HCT116 (cell line): ENCODE measurements around the gene IL1RAP. TPM values are rescaled to one million over a fixed set of nuclear protein-coding genes. Genes with fewer than 3 reads are reported as not detected.

ENCODE experiments used
- ATAC-seq: fragments of 200-7000 bp; cut with Tn5 transposase; 2 replicates; pipeline ENCODE4 v1.9.1; 2020; ENCODE audit warnings: mild to moderate bottlenecking, moderate library complexity
- BruUV-seq: library from RNA; stranded (reverse); fragments of 400-500 nt; replicated peaks from 2 replicates; lab custom pipeline; 2021; lab: Mats Ljungman, UMichigan
- CTCF ChIA-PET: fragments of 300-600 bp; sonication (Branson Sonifier 250); formaldehyde crosslinking; loops from one replicate; lab custom pipeline; 2021; ENCODE audit warnings: antibody characterized with exemption; lab: Charles Lee
- POLR2A ChIA-PET: fragments of 300-600, 350-600 bp; sonication (Branson Sonifier 250); formaldehyde crosslinking; loops from one replicate; lab custom pipeline; 2021; ENCODE audit warnings: antibody characterized with exemption; lab: Charles Lee
- RAD21 ChIA-PET, 2 experiments: fragments of 300-600 bp; sonication (Branson Sonifier 250); formaldehyde crosslinking; loops; one replicate each; lab custom pipeline; 2023; ENCODE audit warnings: low total read pairs in 2 of 2; ENCODE audit not compliant: uncharacterized antibody in 2 of 2, unreplicated experiment in 2 of 2, low non-redundant PET in 1 of 2; lab: Charles Lee
- DNase-seq: peaks from one replicate; pipeline ENCODE4 v3.0.0-alpha.2; 2010; ENCODE audit warnings: low read depth, low spot score
- H2AFZ ChIP-seq: fragments of 200-600 bp; shearing (Covaris generic), sonication (generic); 2 replicates; pipeline ENCODE4 v1.6.1; 2017; ENCODE audit warnings: low read depth, mixed run types, mixed read lengths, antibody characterized with exemption, low read length; ENCODE audit not compliant: poor library complexity, severe bottlenecking
- H3K27ac ChIP-seq: 2 replicates; pipeline ENCODE4 v1.5.1; 2012; ENCODE audit warnings: low read depth, low read length
- H3K27me3 ChIP-seq: fragments of 200-600 bp; sonication (generic); 2 replicates; pipeline ENCODE4 v1.6.1; 2016; ENCODE audit warnings: mixed run types, low read length, mixed read lengths; ENCODE audit not compliant: insufficient read depth
- H3K36me3 ChIP-seq, 2 experiments: fragments of 200-500 bp in 1 of 2; fragments of 200-600 bp in 1 of 2; sonication (Bioruptor generic) in 1 of 2; sonication (generic) in 1 of 2; 2 replicates each; pipeline versions ENCODE4 v1.5.1 to v1.6.1; 2014 to 2016; ENCODE audit warnings: low read length in 2 of 2, inconsistent platforms in 1 of 2, mixed read lengths in 1 of 2, mixed run types in 1 of 2; ENCODE audit not compliant: insufficient read depth in 2 of 2, control insufficient read depth in 1 of 2
- H3K4me1 ChIP-seq, 2 experiments: fragments of 200-600 bp in 1 of 2; sonication (generic) in 1 of 2; 2 replicates each; pipeline versions ENCODE4 v1.5.1 to v1.6.1; 2012 to 2017; ENCODE audit warnings: low read length in 2 of 2, inconsistent platforms in 1 of 2, mild to moderate bottlenecking in 1 of 2, mixed read lengths in 1 of 2, mixed run types in 1 of 2, moderate library complexity in 1 of 2; ENCODE audit not compliant: insufficient read depth in 2 of 2, control insufficient read depth in 1 of 2
- H3K4me2 ChIP-seq: fragments of 200-600 bp; sonication (generic); 2 replicates; pipeline ENCODE4 v1.6.1; 2017; ENCODE audit warnings: mixed run types, low read length, mixed read lengths
- H3K4me3 ChIP-seq, 2 experiments: fragments of 200-600 bp in 1 of 2; sonication (generic) in 1 of 2; replicated peaks in 1 of 2; 2 replicates each; pipeline ENCODE4 v1.5.1; 2011 to 2016; ENCODE audit warnings: low read length in 2 of 2, control low read depth in 1 of 2, low read depth in 1 of 2, mild to moderate bottlenecking in 1 of 2, mixed read lengths in 1 of 2, mixed run types in 1 of 2
- H3K79me2 ChIP-seq: fragments of 200-600 bp; sonication (generic); 2 replicates; pipeline ENCODE4 v1.6.1; 2017; ENCODE audit warnings: mild to moderate bottlenecking, mixed run types, low read length, moderate library complexity, mixed read lengths; ENCODE audit not compliant: insufficient read depth
- H3K9ac ChIP-seq: fragments of 200-600 bp; sonication (generic); 2 replicates; pipeline ENCODE4 v1.6.1; 2016; ENCODE audit warnings: low read length, mixed read lengths
- H3K9me2 ChIP-seq: fragments of 200-600 bp; sonication (generic), shearing (Covaris generic); 2 replicates; pipeline ENCODE4 v1.6.1; 2017; ENCODE audit warnings: mixed run types, mild to moderate bottlenecking, moderate library complexity; ENCODE audit not compliant: insufficient read depth
- H3K9me3 ChIP-seq, 2 experiments: fragments of 200-500 bp in 1 of 2; fragments of 200-600 bp in 1 of 2; sonication (Bioruptor generic) in 1 of 2; sonication (generic) in 1 of 2; 2 replicates each; pipeline ENCODE4 v1.6.1; 2014 to 2017; ENCODE audit warnings: low read length in 2 of 2, mixed read lengths in 2 of 2, inconsistent platforms in 1 of 2, low read depth in 1 of 2, mild to moderate bottlenecking in 1 of 2, mixed run types in 1 of 2, moderate library complexity in 1 of 2; ENCODE audit not compliant: control insufficient read depth in 1 of 2, insufficient read depth in 1 of 2
- H4K20me1 ChIP-seq: fragments of 200-600 bp; sonication (generic), shearing (Covaris generic); 2 replicates; pipeline ENCODE4 v1.6.1; 2017; ENCODE audit warnings: mixed run types, mild to moderate bottlenecking, moderate library complexity; ENCODE audit not compliant: insufficient read depth
- ATF3 ChIP-seq: IDR thresholded peaks from 2 replicates; pipeline ENCODE4 v1.6.1; 2012
- CBX3 ChIP-seq: IDR thresholded peaks from 2 replicates; pipeline ENCODE4 v1.6.1; 2012; ENCODE audit warnings: low read depth
- CEBPB ChIP-seq: IDR thresholded peaks from 2 replicates; pipeline ENCODE4 v1.6.1; 2012; ENCODE audit warnings: low read depth
- EGR1 ChIP-seq: IDR thresholded peaks from 2 replicates; pipeline ENCODE4 v1.6.1; 2012; ENCODE audit warnings: low read depth
- ELF1 ChIP-seq: IDR thresholded peaks from 2 replicates; pipeline ENCODE4 v1.6.1; 2012; ENCODE audit warnings: low read depth, borderline replicate concordance
- FOSL1 ChIP-seq: IDR thresholded peaks from 2 replicates; pipeline ENCODE4 v1.6.1; 2012; ENCODE audit warnings: low read depth
- JUND ChIP-seq: IDR thresholded peaks from 2 replicates; pipeline ENCODE4 v1.6.1; 2012
- POLR2A ChIP-seq: IDR thresholded peaks from 2 replicates; pipeline ENCODE4 v1.7.0; 2011; ENCODE audit warnings: borderline replicate concordance; ENCODE audit not compliant: insufficient read depth, insufficient read length; ENCODE audit errors: extremely low read depth
- POLR2AphosphoS5 ChIP-seq: IDR thresholded peaks from 2 replicates; pipeline ENCODE4 v1.6.1; 2011; ENCODE audit warnings: mild to moderate bottlenecking, low read depth, low read length, moderate library complexity
- RAD21 ChIP-seq: IDR thresholded peaks from 2 replicates; pipeline ENCODE4 v1.6.1; 2012; ENCODE audit warnings: low read depth, mild to moderate bottlenecking
- REST ChIP-seq: IDR thresholded peaks from 2 replicates; pipeline ENCODE4 v1.6.1; 2012; ENCODE audit warnings: low read depth
- SP1 ChIP-seq: IDR thresholded peaks from 2 replicates; pipeline ENCODE4 v1.6.1; 2012; ENCODE audit warnings: low read depth
- TCF7L2 ChIP-seq: IDR thresholded peaks from 2 replicates; pipeline ENCODE4 v1.7.0; 2011; ENCODE audit warnings: borderline replicate concordance, inconsistent platforms; ENCODE audit not compliant: insufficient read depth, insufficient read length; ENCODE audit errors: extremely low read depth
- YY1 ChIP-seq: IDR thresholded peaks from 2 replicates; pipeline ENCODE4 v1.6.1; 2011; ENCODE audit warnings: low read length, low read depth, moderate library complexity, mild to moderate bottlenecking; ENCODE audit not compliant: insufficient replicate concordance; ENCODE audit errors: extremely low read depth
- ZFX ChIP-seq: fragments of 450-650 bp; IDR thresholded peaks from 2 replicates; pipeline ENCODE4 v1.6.1; 2017
- ZNF274 ChIP-seq: fragments of 200-500 bp; sonication (Bioruptor generic); IDR thresholded peaks from 2 replicates; pipeline ENCODE4 v1.6.1; 2014; ENCODE audit warnings: mild to moderate bottlenecking, low read depth, low read length, inconsistent platforms
- intact Hi-C: fragments of 100-400 bp; cut with micrococcal nuclease; formaldehyde crosslinking; loops from 2 replicates; pipeline ENCODE4 v1.10.0; 2022
- total RNA-seq: library from RNA; stranded (reverse); gene quantifications from one replicate; pipeline ENCODE4 v1.2.1, GENCODE V29; 2021; ENCODE audit not compliant: unreplicated experiment
- TF ChIP-seq, protein P1 (sequence below), 3 experiments: fragments of 200-600 bp in 1 of 3; sonication (generic) in 1 of 3; IDR thresholded peaks in 2 of 3; conservative IDR thresholded peaks in 1 of 3; 2 replicates each; pipeline ENCODE4 v1.5.1; 2012 to 2017; ENCODE audit warnings: low read depth in 2 of 3, low read length in 2 of 3, antibody characterized with exemption in 1 of 3, borderline replicate concordance in 1 of 3, control low read depth in 1 of 3, mild to moderate bottlenecking in 1 of 3, mixed read lengths in 1 of 3, mixed run types in 1 of 3, moderate library complexity in 1 of 3; ENCODE audit not compliant: insufficient read depth in 1 of 3

Gene IL1RAP
- total RNA-seq, 1 experiment from 2014 or later, result 5.8 TPM

- Histone ChIP-seq H3K27me3 (no peaks in the 10 kb centered on the region), H3K4me3 (no peak overlapping the region), H3K36me3 (no peaks in the 10 kb centered on the region), H3K79me2 (no peaks in the 10 kb centered on the region), H3K4me2 (no peak overlapping the region), H3K27ac (no peak overlapping the region), H3K9me3 (no peaks in the 10 kb centered on the region), H4K20me1 (no peaks in the 10 kb centered on the region), H3K9me2 (no peaks in the 10 kb centered on the region), H3K4me1 (no peaks in the 10 kb centered on the region), H2AFZ (no peak overlapping the region), H3K9ac (no peak overlapping the region)
- RAD21 ChIA-PET, result no interaction called here
- ATAC-seq (no peak), DNase-seq (no peak)
- intact Hi-C loops, result no loop called here
- no TSS peak for BruUV-seq
- CTCF ChIA-PET, result no interaction called here
- no peak for TF ChIP-seq ZNF274
- TF ChIP-seq ELF1, result no peak
- TF ChIP-seq FOSL1, result no peak
- no peak for TF ChIP-seq POLR2AphosphoS5
- no peak for TF ChIP-seq REST
- no peak for TF ChIP-seq YY1
- TF ChIP-seq CBX3, result no peak
- TF ChIP-seq, protein P1, sequence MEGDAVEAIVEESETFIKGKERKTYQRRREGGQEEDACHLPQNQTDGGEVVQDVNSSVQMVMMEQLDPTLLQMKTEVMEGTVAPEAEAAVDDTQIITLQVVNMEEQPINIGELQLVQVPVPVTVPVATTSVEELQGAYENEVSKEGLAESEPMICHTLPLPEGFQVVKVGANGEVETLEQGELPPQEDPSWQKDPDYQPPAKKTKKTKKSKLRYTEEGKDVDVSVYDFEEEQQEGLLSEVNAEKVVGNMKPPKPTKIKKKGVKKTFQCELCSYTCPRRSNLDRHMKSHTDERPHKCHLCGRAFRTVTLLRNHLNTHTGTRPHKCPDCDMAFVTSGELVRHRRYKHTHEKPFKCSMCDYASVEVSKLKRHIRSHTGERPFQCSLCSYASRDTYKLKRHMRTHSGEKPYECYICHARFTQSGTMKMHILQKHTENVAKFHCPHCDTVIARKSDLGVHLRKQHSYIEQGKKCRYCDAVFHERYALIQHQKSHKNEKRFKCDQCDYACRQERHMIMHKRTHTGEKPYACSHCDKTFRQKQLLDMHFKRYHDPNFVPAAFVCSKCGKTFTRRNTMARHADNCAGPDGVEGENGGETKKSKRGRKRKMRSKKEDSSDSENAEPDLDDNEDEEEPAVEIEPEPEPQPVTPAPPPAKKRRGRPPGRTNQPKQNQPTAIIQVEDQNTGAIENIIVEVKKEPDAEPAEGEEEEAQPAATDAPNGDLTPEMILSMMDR (IDR thresholded peaks at IDR 0.05 in 2 of 3, conservative IDR thresholded peaks at IDR 0.05 in 1 of 3; ENCODE audit: borderline replicate concordance in 1 of 3, insufficient read depth in 1 of 3, low read depth in 2 of 3, low read length in 2 of 3), result no peak
- TF ChIP-seq TCF7L2, result no peak
- no peak for TF ChIP-seq SP1
- no peak for TF ChIP-seq ZFX
- TF ChIP-seq EGR1, result no peak
- no peak for TF ChIP-seq JUND
- no peak for TF ChIP-seq ATF3
- no peak for TF ChIP-seq CEBPB
- TF ChIP-seq RAD21, result no peak
- TF ChIP-seq POLR2A, result no peak
- POLR2A ChIA-PET, result no interaction called here
Measured at GRCh38 chr3:190541008-190541407, 27.1 kb downstream of the IL1RAP start.
